NB4 (cell line): Measurements from ENCODE around the gene PAK1.

Source experiments
- CTCF ChIP-seq: IDR thresholded peaks from one replicate; pipeline ENCODE4 v1.5.1; 2012; ENCODE audit warnings: low read depth, low read length
- MAX ChIP-seq: IDR thresholded peaks from 2 replicates; pipeline ENCODE4 v1.6.1; 2011; ENCODE audit warnings: low read depth, low read length
- MYC ChIP-seq: IDR thresholded peaks from 2 replicates; pipeline ENCODE4 v1.6.1; 2011; ENCODE audit warnings: low read depth, low read length
- POLR2A ChIP-seq: IDR thresholded peaks from 2 replicates; pipeline ENCODE4 v1.6.1; 2011; ENCODE audit warnings: mild to moderate bottlenecking; ENCODE audit not compliant: insufficient read length; ENCODE audit errors: extremely low read depth

GRCh38 chr11:77287136-77287535 is 186.8 kb downstream of the PAK1 start:
- TF ChIP-seq CTCF (no peak), POLR2A (no peak), MYC (no peak), MAX (no peak)
